ENCODE data around the gene APOO. TPM values are rescaled to one million over a fixed set of nuclear protein-coding genes. Genes with fewer than 3 reads are reported as not detected.
"Not testable (repeated sequence)": the region's sequence is repeated elsewhere in the genome, so short reads cannot be mapped to it uniquely, and the experiment has no call there.

Gene APOO
- total and polyA plus RNA-seq, 2 of the 4 experiments (the other 2 are of a cell fraction), result 9.0 to 14.2 TPM

DNA sequence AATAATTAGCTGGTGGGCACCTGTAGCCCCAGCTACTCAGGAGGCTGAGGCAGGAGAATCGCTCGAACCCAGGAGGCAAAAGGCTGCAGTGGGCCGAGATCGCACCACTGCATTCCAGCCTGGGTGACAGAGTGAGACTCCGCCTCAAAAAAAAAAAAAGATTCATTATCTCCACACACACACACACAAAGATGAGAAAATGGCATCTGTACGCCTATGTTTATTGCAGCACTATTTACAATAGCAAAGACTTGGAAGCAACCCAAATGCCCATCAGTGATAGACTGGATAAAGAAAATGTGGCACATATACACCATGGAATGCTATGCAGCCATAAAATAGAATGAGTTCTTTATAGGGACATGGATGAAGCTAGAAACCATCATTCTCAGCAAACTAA, 12.7 kb downstream of the APOO start:
- H3K9ac ChIP-seq (ENCODE audit: low read depth, low read length); dilution Hi-C loops (cut with HindIII; ENCODE audit: low sequenced_read_pairs, unreplicated experiment); H2BK5ac ChIP-seq (ENCODE audit: low read depth, low read length, poor library complexity, severe bottlenecking); H3K79me1 ChIP-seq (ENCODE audit: low read depth in 1 of 2, low read length in 2 of 2); H3K9me1 ChIP-seq (ENCODE audit: insufficient read depth, low read length); H2BK15ac ChIP-seq (ENCODE audit: low read depth, low read length); H4K20me1 ChIP-seq (ENCODE audit: insufficient read depth, low read length); in situ Hi-C loops (cut with MboI; ENCODE audit: low sequenced_read_pairs); H4K91ac ChIP-seq (ENCODE audit: insufficient read depth, low read depth, low read length); H2AK9ac ChIP-seq (replicated peaks; ENCODE audit: low read depth, low read length, poor library complexity); H4K8ac ChIP-seq (ENCODE audit: low read depth in 2 of 2, low read length in 2 of 2); DNase-seq; H3K27ac ChIP-seq (ENCODE audit: insufficient read depth, low read length); H3K4me3 ChIP-seq (ENCODE audit: insufficient read depth, low read depth, low read length); H3K18ac ChIP-seq (ENCODE audit: low read depth, low read length); H3K9me3 ChIP-seq (ENCODE audit: control insufficient read depth, insufficient read depth, low read length); H4K5ac ChIP-seq (ENCODE audit: low read depth, low read length); H3K4me2 ChIP-seq (ENCODE audit: low read depth, low read length); H2AK5ac ChIP-seq (ENCODE audit: low read depth, low read length); H3K36me3 ChIP-seq (ENCODE audit: control insufficient read depth, insufficient read depth, low read length); H2AFZ ChIP-seq (replicated peaks; ENCODE audit: low read length, poor library complexity); H3K4ac ChIP-seq (ENCODE audit: low read depth, low read length); ATAC-seq (ENCODE audit: low read depth); BruUV-seq (replicated peaks); H3K4me1 ChIP-seq (ENCODE audit: control insufficient read depth, insufficient read depth, low read length); H2BK120ac ChIP-seq (ENCODE audit: low read depth, low read length); H3K23ac ChIP-seq (ENCODE audit: low read depth, low read length); H3K56ac ChIP-seq (ENCODE audit: extremely low read depth, insufficient read depth, low read length); H3K27me3 ChIP-seq (ENCODE audit: control insufficient read depth, insufficient read depth, low read length); POLR2A ChIA-PET (ENCODE audit: unreplicated experiment); intact Hi-C loops (cut with micrococcal nuclease); H2BK20ac ChIP-seq (ENCODE audit: low read depth, low read length); H3K14ac ChIP-seq (replicated peaks; ENCODE audit: low read depth, low read length): not testable (repeated sequence)
- no CpG with 5 or more reads among the region's 6 CpGs for WGBS, 2 experiments (ENCODE audit: extremely low coverage in 2 of 2, insufficient read length in 1 of 2)
- CTCF ChIA-PET, result interaction anchor here (0.7 kb wide), 1 partner anchor 112 kb away, joined by 3 read pairs; the partner anchor contains the start of gene SAT1
